Transverse colon (tissue), 4 donors: ENCODE data around the gene FANCC. TPM values are rescaled to one million over a fixed set of nuclear protein-coding genes. Genes with fewer than 3 reads are reported as not detected.
A peak's percentile ranks its signal among the peaks of the same experiment; 100 is the strongest.

Experiments used
- DNase-seq: peaks from one replicate; pipeline ENCODE4 v3.0.0-alpha.2; 2019
- H3K27ac ChIP-seq, 4 donors: fragments of 200-600 bp; sonication (generic); 2 replicates each; pipeline ENCODE4 v1.5.1; 2016 to 2018; ENCODE audit warnings: inconsistent platforms in 4 of 4
- H3K27me3 ChIP-seq: fragments of 200-600 bp; sonication (generic); 2 replicates; pipeline ENCODE4 v1.5.1; 2017; ENCODE audit warnings: inconsistent platforms
- H3K36me3 ChIP-seq, 4 donors: fragments of 200-600 bp; sonication (generic); 2 replicates each; pipeline ENCODE4 v1.5.1; 2017 to 2019; ENCODE audit warnings: inconsistent platforms in 4 of 4
- H3K4me1 ChIP-seq, 4 donors: fragments of 200-600 bp; sonication (generic); 2 replicates each; pipeline ENCODE4 v1.5.1; 2017 to 2020; ENCODE audit warnings: inconsistent platforms in 4 of 4
- H3K4me3 ChIP-seq, 4 donors: fragments of 200-600 bp; sonication (generic); 1 replicate in 1 of 4; 2 replicates in 3 of 4; pipeline versions ENCODE4 v1.5.1 to v1.6.1; 2017 to 2019; ENCODE audit warnings: inconsistent platforms in 4 of 4
- H3K9me3 ChIP-seq, 2 donors: fragments of 200-600 bp; sonication (generic); 2 replicates each; pipeline ENCODE4 v1.5.1; 2017 to 2019; ENCODE audit warnings: inconsistent platforms in 2 of 2
- EP300 ChIP-seq: sonication (generic); formaldehyde crosslinking; IDR thresholded peaks from one replicate; pipeline ENCODE4 v1.6.1; 2017; ENCODE audit warnings: antibody characterized with exemption, low read depth
- POLR2A ChIP-seq: fragments of 450-650 bp; IDR thresholded peaks from one replicate; pipeline ENCODE4 v1.6.1; 2016; ENCODE audit warnings: antibody characterized with exemption, mild to moderate bottlenecking, moderate library complexity
- POLR2AphosphoS5 ChIP-seq, 3 donors: sonication (generic); formaldehyde crosslinking; IDR thresholded peaks; one replicate each; pipeline ENCODE4 v1.6.1; 2016; ENCODE audit warnings: antibody characterized with exemption in 3 of 3
- WGBS, 2 donors: methylation state at CpG; one replicate each; pipeline ENCODE4 v1.1.5; 2018; ENCODE audit warnings: low coverage in 1 of 2; 5-methylcytosine and 5-hydroxymethylcytosine counted together
- in situ Hi-C, 4 donors: fragments of 200-750 bp; cut with MboI; loops; one replicate each; pipeline versions ENCODE4 v1.15.0 to v1.15.1; 2017; ENCODE audit warnings: low sequenced_read_pairs in 3 of 4, low pct_ligation_motif_present in 1 of 4, low pct_unique_long_range_greater_than_20kb in 1 of 4
- intact Hi-C: fragments of 100-400 bp; cut with DNase I; formaldehyde crosslinking; loops from one replicate; pipeline ENCODE4 v1.15.1; 2023; ENCODE audit warnings: low total_unique reads
- total RNA-seq, 4 donors: library from RNA; depleted of rRNA; stranded (reverse); fragments of >200 nt; gene quantifications; one replicate each; pipeline ENCODE4 v1.1.0, GENCODE V29; 2016
- TF ChIP-seq, protein P1 (sequence below), 5 experiments: fragments of 200-600 bp in 3 of 5; fragments of 450-650 bp in 2 of 5; sonication (generic) in 3 of 5; IDR thresholded peaks; 1 replicate in 2 of 5; 2 replicates in 3 of 5; pipeline ENCODE4 v1.5.1; 2016 to 2017; ENCODE audit warnings: antibody characterized with exemption in 5 of 5, inconsistent platforms in 3 of 5, mild to moderate bottlenecking in 2 of 5, moderate library complexity in 1 of 5

The FANCC gene
- total RNA-seq, 4 donors from 2014 or later: 4.0 to 10.3 (median 9.5) TPM

GRCh38 chr9:95147452-95148207, 169.9 kb downstream of the FANCC start:
- 86 to 100% methylated on average over 1 to 7 of the region's 7 CpGs for WGBS, 2 donors
- intact Hi-C loops: no loop called here
- in situ Hi-C loops: no loop called here

DNA sequence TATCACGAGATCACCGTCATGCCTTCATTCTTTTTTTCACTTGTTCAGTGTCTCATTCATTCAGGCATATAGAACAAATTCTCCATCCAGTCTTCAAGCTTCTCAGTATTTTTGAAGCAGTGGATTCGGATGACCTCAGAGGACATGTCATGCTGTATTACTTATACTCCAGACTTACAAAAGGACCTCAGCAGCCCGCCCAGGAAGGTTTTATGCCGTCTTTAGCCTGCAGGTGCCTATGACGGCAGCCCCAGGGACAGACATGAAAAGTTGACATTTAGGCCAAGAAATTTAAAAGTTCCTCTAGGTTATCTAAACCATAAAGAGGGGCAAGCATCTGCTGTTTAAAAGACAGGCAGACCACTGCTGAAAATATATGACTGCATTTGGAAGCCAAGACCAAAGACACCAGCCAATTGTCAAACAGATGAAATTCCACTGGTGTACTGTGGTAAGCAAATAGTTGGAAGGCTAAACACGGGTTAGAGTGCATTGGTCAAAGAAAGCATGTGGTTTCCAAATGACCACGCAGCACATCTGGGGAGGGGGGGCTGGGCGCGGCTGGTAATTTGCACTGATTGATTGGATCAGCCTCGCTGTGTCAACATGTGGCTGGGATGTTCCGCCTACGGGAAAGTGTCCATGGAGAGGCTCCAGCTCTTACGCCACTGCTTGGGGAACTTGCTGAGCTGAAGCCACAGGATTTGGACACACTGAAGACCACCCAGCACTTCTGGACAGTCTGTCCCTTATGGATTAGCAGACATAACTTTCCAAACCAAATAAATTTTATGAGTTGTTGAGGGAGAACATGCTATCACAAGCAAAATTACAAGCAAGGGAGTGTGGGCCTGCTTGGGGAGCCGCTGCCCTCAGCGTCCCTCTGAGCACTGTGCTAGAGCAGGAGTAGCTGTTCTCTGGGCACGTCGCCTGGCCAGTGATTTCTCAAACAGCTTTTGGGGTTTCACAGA, 173.6 kb downstream of the FANCC start:
- in situ Hi-C loops: no loop called here
- peak; percentile 77 for DNase-seq
- no peaks in the 10 kb centered on the region for H3K27me3 ChIP-seq
- TF ChIP-seq, protein P1, sequence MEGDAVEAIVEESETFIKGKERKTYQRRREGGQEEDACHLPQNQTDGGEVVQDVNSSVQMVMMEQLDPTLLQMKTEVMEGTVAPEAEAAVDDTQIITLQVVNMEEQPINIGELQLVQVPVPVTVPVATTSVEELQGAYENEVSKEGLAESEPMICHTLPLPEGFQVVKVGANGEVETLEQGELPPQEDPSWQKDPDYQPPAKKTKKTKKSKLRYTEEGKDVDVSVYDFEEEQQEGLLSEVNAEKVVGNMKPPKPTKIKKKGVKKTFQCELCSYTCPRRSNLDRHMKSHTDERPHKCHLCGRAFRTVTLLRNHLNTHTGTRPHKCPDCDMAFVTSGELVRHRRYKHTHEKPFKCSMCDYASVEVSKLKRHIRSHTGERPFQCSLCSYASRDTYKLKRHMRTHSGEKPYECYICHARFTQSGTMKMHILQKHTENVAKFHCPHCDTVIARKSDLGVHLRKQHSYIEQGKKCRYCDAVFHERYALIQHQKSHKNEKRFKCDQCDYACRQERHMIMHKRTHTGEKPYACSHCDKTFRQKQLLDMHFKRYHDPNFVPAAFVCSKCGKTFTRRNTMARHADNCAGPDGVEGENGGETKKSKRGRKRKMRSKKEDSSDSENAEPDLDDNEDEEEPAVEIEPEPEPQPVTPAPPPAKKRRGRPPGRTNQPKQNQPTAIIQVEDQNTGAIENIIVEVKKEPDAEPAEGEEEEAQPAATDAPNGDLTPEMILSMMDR (IDR thresholded peaks at IDR 0.05): no peak
- TF ChIP-seq POLR2AphosphoS5 (IDR thresholded peaks at IDR 0.05) (peak; percentile 69 to 82 (median 79)), EP300 (no peak), POLR2A (no peak)
- peaks cover 0 to 13% (median 0%) of the 10 kb centered on the region in 4 donors for H3K4me1 ChIP-seq
- 74 to 86% methylated on average over 9 to 18 of the region's 18 CpGs for WGBS, 2 donors
- intact Hi-C loops: no loop called here
- H3K9me3 ChIP-seq: no peaks in the 10 kb centered on the region
- H3K27ac ChIP-seq: peak overlapping the region; percentile 56 to 75 (median 70)
- no peak overlapping the region for H3K4me3 ChIP-seq
- H3K36me3 ChIP-seq: no peaks in the 10 kb centered on the region

More at GRCh38 chr9:95147452-95148207, 169.9 kb downstream of the FANCC start:
- Histone ChIP-seq H3K4me1 (peaks cover 0 to 13% (median 0%) of the 10 kb centered on the region in 4 donors), H3K36me3 (no peaks in the 10 kb centered on the region), H3K27me3 (no peaks in the 10 kb centered on the region), H3K27ac (peak overlapping the region in 2 of 4 donors; percentile 21 to 39), H3K4me3 (no peak overlapping the region), H3K9me3 (no peaks in the 10 kb centered on the region)
- no peak for TF ChIP-seq EP300
- no peak for TF ChIP-seq POLR2A
- TF ChIP-seq POLR2AphosphoS5 (IDR thresholded peaks at IDR 0.05): no peak
- TF ChIP-seq, protein P1 (IDR thresholded peaks at IDR 0.05): no peak
- no peak for DNase-seq

DNA sequence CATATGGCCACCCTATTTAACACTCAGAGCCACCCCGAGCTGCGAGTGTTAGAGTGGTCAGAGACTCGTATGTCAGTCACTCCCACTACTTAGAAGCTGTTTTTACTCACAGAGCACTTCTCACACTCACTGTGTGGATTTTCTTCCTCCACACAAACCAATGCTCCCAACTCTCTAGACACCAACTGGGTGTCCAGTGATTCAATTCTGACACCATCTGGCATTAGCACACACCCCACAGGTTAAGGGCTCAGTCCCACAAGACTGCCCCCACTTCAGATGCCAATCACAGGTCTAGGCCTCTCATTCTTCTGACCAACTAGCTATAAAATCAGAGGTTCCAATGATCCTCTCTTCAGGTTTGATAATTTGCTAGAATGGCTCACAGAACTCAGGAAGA, 174.8 kb downstream of the FANCC start:
- TF ChIP-seq, protein P1 (IDR thresholded peaks at IDR 0.05): no peak
- TF ChIP-seq POLR2A (no peak), POLR2AphosphoS5 (IDR thresholded peaks at IDR 0.05) (no peak), EP300 (no peak)
- Histone ChIP-seq H3K4me3 (no peak overlapping the region), H3K27ac (peak overlapping the region; percentile 50 to 75 (median 70)), H3K27me3 (no peaks in the 10 kb centered on the region), H3K36me3 (no peaks in the 10 kb centered on the region), H3K9me3 (no peaks in the 10 kb centered on the region), H3K4me1 (peaks cover 0 to 13% (median 0%) of the 10 kb centered on the region in 4 donors)
- WGBS, 2 donors: 75 to 88% methylated on average over 2 to 3 of the region's 3 CpGs
- no peak for DNase-seq
- in situ Hi-C loops: no loop called here
- intact Hi-C loops: no loop called here

DNA sequence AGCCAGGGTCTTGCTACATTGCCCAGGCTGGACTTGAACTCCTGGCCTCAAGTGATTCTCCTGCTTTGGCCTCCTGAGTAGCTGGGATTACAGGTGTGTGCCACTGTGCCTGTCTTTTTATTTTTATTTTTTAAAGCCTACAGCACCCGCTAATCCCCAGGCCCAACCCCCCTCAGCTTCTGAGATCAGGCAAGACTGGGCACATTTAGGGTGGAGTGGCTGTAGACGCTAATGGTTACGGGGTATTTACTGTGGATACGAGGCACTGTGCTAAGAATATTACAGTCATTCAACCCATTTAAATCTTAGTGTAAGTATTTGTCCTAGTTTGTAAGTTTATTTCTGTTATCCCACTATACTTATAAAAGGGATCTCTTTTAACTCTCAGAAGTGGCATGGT, 175.2 kb downstream of the FANCC start:
- no peaks in the 10 kb centered on the region for H3K9me3 ChIP-seq
- no peak for DNase-seq
- H3K4me1 ChIP-seq: peaks cover 0 to 13% (median 0%) of the 10 kb centered on the region in 4 donors
- H3K4me3 ChIP-seq: no peak overlapping the region
- in situ Hi-C loops: no loop called here
- peak overlapping the region in 3 of 4 donors; percentile 69 to 75 (median 72) for H3K27ac ChIP-seq
- H3K27me3 ChIP-seq: no peaks in the 10 kb centered on the region
- TF ChIP-seq EP300 (no peak), POLR2A (no peak), POLR2AphosphoS5 (IDR thresholded peaks at IDR 0.05) (no peak)
- TF ChIP-seq, protein P1 (IDR thresholded peaks at IDR 0.05): no peak
- intact Hi-C loops: no loop called here
- 96 to 97% methylated on average over 4 of the region's 4 CpGs for WGBS, 2 donors
- H3K36me3 ChIP-seq: no peaks in the 10 kb centered on the region
